Epithelial cell of proximal tubule (primary cell): ENCODE results near the gene ZNF804B. TPM values are rescaled to one million over a fixed set of nuclear protein-coding genes. Genes with fewer than 3 reads are reported as not detected.

ENCODE experiments used
- DNase-seq: peaks from one replicate; pipeline ENCODE4 v3.0.0-alpha.2; 2011; ENCODE audit warnings: low read depth
- H3K4me3 ChIP-seq: 2 replicates; pipeline ENCODE4 v1.5.1; 2011; ENCODE audit warnings: low read depth, mild to moderate bottlenecking, low read length
- total RNA-seq: library from RNA; depleted of rRNA; stranded (reverse); fragments of >200 nt; gene quantifications from 2 replicates; pipeline ENCODE4 v1.2.3, GENCODE V29; 2015
- TF ChIP-seq, protein P1 (sequence below): conservative IDR thresholded peaks from 2 replicates; pipeline ENCODE4 v1.5.1; 2012; ENCODE audit warnings: low read depth, mild to moderate bottlenecking, low read length

The ZNF804B gene
- total RNA-seq, 1 donor from 2014 or later = not detected

DNA sequence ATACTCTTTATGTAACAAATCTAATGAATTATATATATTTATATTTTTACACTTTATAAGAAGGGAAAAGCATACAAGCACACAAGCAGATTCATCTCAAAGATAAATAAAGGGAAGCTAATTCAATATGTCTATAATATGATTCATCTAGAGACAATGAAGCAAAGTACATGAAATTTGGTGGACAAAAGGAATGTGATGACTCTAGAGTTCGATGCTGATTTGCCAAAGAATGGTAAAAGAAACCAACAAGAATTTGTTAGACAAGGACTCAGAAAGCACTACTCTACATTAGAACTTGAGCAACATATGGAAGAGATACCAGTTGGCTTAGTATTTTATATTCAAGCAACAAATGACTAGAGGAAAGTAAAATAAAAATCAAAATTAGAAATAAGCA is 572.5 kb downstream of the ZNF804B start:
- DNase-seq = no peak
- TF ChIP-seq, protein P1, sequence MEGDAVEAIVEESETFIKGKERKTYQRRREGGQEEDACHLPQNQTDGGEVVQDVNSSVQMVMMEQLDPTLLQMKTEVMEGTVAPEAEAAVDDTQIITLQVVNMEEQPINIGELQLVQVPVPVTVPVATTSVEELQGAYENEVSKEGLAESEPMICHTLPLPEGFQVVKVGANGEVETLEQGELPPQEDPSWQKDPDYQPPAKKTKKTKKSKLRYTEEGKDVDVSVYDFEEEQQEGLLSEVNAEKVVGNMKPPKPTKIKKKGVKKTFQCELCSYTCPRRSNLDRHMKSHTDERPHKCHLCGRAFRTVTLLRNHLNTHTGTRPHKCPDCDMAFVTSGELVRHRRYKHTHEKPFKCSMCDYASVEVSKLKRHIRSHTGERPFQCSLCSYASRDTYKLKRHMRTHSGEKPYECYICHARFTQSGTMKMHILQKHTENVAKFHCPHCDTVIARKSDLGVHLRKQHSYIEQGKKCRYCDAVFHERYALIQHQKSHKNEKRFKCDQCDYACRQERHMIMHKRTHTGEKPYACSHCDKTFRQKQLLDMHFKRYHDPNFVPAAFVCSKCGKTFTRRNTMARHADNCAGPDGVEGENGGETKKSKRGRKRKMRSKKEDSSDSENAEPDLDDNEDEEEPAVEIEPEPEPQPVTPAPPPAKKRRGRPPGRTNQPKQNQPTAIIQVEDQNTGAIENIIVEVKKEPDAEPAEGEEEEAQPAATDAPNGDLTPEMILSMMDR = no peak
- no peak overlapping the region for H3K4me3 ChIP-seq

DNA sequence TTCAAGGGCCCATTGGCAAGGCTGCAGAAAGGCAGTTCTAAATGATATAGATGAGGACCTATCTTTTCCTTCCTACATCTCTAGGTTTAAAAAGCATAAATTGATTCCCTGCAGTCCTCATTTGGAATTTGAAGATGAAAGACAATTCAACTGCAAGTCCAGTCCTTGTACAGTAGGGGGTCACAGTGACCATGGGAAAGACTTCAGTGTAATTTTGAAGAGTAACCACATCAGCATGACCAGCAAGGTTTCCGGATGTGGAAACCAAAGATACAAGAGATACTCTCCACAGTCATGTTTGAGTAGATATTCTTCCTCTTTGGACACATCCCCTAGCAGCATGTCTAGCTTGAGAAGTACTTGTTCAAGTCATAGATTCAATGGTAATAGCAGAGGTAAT is 575.3 kb downstream of the ZNF804B start:
- H3K4me3 ChIP-seq = no peak overlapping the region
- TF ChIP-seq, protein P1 = peak; percentile 49
- DNase-seq = no peak

DNA sequence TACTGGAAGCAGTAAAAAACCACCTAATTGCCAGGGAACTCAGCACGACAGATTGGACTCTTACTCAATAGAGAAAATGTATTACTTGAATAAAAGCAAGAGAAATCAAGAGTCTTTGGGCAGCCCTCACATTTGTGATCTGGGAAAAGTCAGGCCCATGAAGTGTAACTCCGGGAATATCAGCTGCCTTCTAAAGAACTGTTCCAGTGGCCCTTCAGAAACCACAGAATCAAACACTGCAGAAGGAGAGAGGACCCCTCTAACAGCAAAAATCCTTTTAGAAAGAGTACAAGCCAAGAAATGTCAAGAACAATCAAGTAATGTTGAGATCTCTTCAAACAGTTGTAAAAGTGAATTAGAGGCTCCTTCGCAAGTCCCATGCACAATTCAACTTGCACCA is 576.0 kb downstream of the ZNF804B start:
- H3K4me3 ChIP-seq = no peak overlapping the region
- no peak for DNase-seq
- TF ChIP-seq, protein P1 = no peak

DNA sequence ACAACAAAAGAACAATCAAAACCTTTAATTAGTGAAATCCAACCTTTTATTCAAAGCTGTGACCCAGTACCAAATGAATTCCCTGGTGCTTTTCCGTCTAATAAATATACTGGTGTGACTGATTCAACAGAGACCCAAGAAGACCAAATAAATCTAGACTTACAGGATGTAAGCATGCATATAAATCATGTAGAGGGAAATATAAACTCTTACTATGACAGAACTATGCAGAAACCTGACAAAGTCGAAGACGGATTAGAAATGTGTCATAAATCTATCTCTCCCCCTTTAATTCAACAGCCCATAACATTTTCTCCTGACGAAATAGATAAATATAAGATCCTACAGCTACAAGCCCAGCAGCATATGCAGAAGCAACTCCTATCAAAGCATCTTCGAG is 576.6 kb downstream of the ZNF804B start:
- DNase-seq = no peak
- TF ChIP-seq, protein P1 = no peak
- H3K4me3 ChIP-seq = no peak overlapping the region

DNA sequence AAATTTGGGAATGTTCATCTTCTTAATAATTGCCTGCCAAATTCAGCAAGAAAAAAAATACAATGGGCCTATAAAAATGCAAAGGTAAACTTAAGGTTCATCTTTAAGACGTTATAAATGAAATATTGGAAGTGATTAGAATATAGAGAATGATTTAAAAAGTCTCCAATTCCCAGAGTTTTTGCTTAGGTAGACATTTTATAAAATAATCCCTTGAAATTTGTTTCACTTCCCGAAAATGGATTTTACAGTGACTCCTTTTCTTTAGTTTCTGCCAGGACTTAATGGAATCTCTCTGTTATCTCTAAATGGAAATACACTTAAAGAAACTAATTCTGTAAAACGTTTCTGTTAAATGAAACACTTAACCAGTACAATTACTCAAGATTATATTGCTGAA is 580.2 kb downstream of the ZNF804B start:
- DNase-seq = no peak
- TF ChIP-seq, protein P1 = no peak
- no peak overlapping the region for H3K4me3 ChIP-seq

DNA sequence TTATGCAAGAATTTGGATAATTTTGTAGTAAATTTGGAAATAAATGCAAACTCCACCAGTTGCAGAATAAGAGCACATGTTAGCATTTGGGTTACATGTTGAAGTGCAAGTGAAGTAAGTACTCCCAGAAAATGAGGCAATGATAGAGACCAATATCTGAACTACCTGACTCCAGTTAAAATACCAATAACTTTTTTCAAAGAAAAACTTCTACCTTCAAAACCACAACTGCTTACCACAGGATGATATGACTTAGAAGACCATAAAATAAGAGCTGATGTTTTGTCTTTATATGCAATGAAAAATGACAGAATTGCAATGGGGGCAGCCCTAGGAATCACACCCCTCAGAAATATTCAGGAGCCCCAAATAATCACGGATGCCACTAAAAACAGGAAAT is 597.6 kb downstream of the ZNF804B start:
- TF ChIP-seq, protein P1 = no peak
- H3K4me3 ChIP-seq = no peak overlapping the region

DNA sequence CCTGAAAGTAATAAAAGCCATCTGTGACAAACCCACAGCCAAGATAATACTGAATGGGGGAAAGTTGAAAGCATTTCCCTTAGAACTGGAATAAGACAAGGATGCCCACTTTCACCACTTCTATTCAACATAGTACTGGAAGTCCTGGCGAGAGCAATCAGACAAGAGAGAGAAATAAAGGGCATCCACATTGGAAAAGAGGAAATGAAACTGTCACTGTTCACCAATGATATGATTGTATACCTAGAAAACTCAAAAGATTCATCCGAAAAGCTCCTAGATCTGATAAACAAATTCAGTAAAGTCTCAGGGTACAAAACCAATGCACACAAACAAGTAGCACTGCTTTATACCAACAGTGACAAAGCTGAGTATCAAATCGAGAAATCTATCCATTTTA is 617.7 kb downstream of the ZNF804B start:
- TF ChIP-seq, protein P1 = no peak
- no peak overlapping the region for H3K4me3 ChIP-seq
- DNase-seq = no peak

More for the DNA sequence above, 597.6 kb downstream of the ZNF804B start:
- no peak for DNase-seq
